ENCODE results near the gene ABHD17B. TPM values are rescaled to one million over a fixed set of nuclear protein-coding genes. Genes with fewer than 3 reads are reported as not detected.

Gene ABHD17B
- total and polyA plus RNA-seq, 2 donors (not counting 3 experiments of a cell fraction or from before 2014, with no cell fraction given), result 12.8 to 16.8 TPM

GRCh38 chr9:71937898-71938297 lies 26.9 kb upstream of the ABHD17B start:
- ChIA-PET POLR2A (no interaction called here), CTCF (interaction anchor here (1.9 kb wide), 1 partner anchor 11 kb away, joined by 4 read pairs; no protein-coding TSS in a partner anchor)
- Histone ChIP-seq H3K27me3 (ENCODE audit: control insufficient read depth in 2 of 2, insufficient read depth in 2 of 2, low read length in 2 of 2) (no peaks in the 10 kb centered on the region), H3K9me3 (replicated peaks; ENCODE audit: control insufficient read depth, insufficient read depth, low read length) (no peaks in the 10 kb centered on the region), H2AFZ (ENCODE audit: low read depth, low read length) (no peak overlapping the region), H3K27ac (ENCODE audit: insufficient read depth, low read depth, low read length) (no peak overlapping the region), H3K79me2 (ENCODE audit: control insufficient read depth, insufficient read depth, low read length) (peaks cover 2% of the 10 kb centered on the region), H3K4me2 (ENCODE audit: insufficient read depth, low read length) (no peak overlapping the region), H3K4me1 (ENCODE audit: control insufficient read depth, extremely low read depth, insufficient read depth, low read length) (no peaks in the 10 kb centered on the region), H3K9ac (replicated peaks; ENCODE audit: extremely low read depth, insufficient read depth, low read length) (no peak overlapping the region), H3K36me3 (ENCODE audit: control insufficient read depth in 2 of 2, extremely low read depth in 1 of 2, insufficient read depth in 2 of 2, low read length in 2 of 2) (no peaks in the 10 kb centered on the region), H4K20me1 (replicated peaks; ENCODE audit: control insufficient read depth, extremely low read depth, insufficient read depth, low read length) (no peaks in the 10 kb centered on the region), H3K4me3 (replicated peaks in 1 of 3; ENCODE audit: insufficient read depth in 1 of 3, low read depth in 1 of 3, low read length in 3 of 3) (no peak overlapping the region), H3K9me1 (replicated peaks; ENCODE audit: control insufficient read depth, extremely low read depth, insufficient read depth, low read length) (no peaks in the 10 kb centered on the region)
- intact Hi-C loops (cut with micrococcal nuclease), result no loop called here
- no TSS peak for BruUV-seq (replicated peaks)
- DNase-seq (ENCODE audit: low read depth, low spot score), result no peak
- no peak for TF ChIP-seq POLR2A (IDR thresholded peaks at IDR 0.05; ENCODE audit: low read depth, low read length)
- TF ChIP-seq FOS (IDR thresholded peaks at IDR 0.05; ENCODE audit: borderline replicate concordance, insufficient read depth, low read length), result no peak
- TF ChIP-seq MAX (IDR thresholded peaks at IDR 0.05; ENCODE audit: insufficient read depth, insufficient read length), result no peak
- TF ChIP-seq MYC (IDR thresholded peaks at IDR 0.05; ENCODE audit: low read depth, low read length), result no peak
- TF ChIP-seq POLR2AphosphoS5 (IDR thresholded peaks at IDR 0.05; ENCODE audit: insufficient read depth, low read depth, low read length), result no peak
- TF ChIP-seq CTCF (IDR thresholded peaks at IDR 0.05; ENCODE audit: extremely low read depth in 1 of 2, insufficient read depth in 1 of 2, low read depth in 1 of 2, low read length in 2 of 2), result no peak
- FAIRE-seq, result no peak
- dilution Hi-C loops (cut with MboI; ENCODE audit: extremely low pct_ligation_motif_present, low sequenced_read_pairs), result no loop called here
